GM19467 (cell line): ENCODE measurements around the gene ST8SIA6.
A peak's percentile ranks its signal among the peaks of the same experiment; 100 is the strongest.
"Not testable (repeated sequence)": the region's sequence is repeated elsewhere in the genome, so short reads cannot be mapped to it uniquely, and the experiment has no call there.

Source experiments
- ATAC-seq: cut with Tn5 transposase; IDR thresholded peaks from one replicate; pipeline ENCODE4 v1.9.1; 2021; ENCODE audit warnings: mild to moderate bottlenecking, moderate library complexity; ENCODE audit not compliant: unreplicated experiment

Gene ST8SIA6

DNA sequence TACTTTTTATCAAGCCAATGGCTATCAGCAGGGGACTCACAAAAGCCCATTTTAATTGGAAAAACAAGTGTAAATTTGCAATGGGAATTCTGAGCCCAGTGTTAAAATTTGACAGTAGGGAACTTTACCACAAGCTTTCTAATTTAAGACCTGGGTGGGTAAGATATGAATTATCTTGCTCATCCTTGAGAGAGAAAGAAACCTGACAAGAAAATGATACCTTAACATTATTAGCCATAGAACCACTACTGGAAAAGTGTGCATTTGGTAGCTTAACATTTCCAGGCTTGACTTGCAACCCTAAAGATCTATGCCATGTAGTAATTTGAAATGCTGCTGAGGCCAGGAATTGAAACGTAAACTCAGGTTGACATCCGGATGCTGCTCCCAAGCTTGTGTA, 2.7 kb upstream of the ST8SIA6 start:
- ATAC-seq, result no peak

DNA sequence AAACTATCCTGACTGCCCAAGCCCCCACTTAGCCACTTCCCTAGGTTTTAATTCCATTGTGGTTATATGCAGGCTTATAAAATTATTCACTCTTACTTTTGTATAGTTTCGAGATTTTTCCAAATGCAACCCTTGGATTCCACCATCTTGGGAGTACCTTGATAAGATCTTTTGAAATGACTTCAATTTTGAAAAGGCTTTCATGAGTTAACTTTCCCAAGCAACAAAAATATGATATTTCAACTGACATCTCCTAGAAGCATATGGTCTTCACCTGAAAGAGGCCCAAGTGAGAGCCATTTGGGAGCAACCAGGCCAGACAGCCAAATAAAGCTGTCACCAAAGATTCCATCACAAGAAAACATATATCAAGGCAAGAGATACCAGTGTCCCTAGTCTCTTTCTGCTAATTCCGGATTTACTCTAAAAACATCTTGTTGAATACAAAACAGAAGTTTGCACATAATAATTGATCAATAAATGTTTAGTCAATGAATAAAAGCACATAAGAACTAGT, 1.7 kb upstream of the ST8SIA6 start:
- no peak for ATAC-seq

DNA sequence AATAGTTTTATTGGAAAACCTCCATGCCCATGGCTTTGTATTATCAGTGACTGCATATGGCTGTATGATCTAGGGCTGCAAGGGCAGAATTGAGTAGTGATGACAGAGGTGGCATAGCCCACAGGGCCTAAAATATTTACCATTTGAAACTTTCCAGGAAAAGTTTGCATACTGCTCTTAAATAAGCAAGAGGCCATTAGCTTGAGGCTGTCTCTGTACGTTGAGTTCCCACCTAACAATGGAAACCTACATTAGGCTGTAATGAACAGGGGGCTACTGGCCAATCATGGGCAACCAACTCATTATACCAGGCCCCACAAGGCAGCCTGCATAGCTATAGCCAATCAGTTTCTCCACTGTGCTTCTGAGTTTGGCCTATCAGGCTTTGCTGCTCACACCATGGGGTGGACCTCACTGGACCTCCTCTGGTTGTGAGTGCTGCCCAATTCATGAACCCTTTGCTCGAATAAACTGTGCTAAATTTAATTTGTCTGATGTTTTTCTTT, 673 bp upstream of the ST8SIA6 start:
- ATAC-seq, result no peak

DNA sequence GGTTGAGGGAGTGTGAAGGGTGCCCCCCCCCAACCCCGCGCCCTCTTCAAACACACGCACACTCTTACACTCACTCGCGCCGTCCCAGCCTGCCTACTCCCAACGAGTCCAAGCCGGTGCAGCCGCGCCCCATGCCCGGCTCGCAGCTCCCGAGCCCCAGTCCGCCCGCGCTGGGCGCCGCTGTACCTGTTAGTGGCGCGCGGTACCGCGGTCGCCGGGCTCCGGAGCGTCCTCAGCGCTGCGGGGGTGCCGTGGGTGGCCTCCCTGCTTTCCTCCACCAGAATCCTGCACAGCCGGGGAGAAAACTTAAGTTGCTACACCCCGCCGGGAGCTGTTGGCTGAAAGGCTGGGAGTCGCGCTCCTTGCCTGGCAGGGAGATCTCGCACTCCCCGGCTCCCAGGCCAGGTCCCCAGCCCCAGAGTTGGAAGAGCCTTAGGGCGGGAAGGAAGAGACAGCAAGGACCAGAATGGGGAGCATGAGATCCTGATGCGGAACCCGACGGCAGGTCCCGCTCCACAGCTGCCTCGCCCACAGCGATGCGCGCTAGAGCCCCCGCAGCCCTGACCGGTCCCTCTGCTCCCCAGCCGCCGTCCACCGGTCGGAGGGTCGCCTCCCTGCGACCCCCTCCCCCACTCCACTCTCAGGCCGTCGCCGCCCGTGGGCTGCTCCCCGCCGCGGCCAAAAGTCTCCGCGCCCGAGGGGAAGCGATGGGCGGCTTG, 863 bp downstream of the ST8SIA6 start:
- peak; percentile 29 for ATAC-seq

DNA sequence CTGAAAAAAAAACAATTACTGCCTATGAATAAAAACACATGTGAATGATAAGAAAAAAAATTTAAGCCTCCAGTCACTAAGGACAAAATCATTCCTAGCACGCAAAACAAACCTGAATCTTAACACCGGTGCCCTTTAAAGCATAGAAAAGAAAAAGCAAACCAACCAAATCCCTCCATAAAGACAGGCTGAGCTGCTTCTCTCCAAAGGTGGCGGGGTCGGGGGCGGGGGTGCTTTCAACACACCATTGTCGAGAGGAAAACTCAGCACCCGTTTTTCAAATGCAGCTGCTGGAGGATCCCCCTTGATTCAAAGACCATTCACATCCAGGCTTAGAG, 1.4 kb downstream of the ST8SIA6 start:
- ATAC-seq, result no peak

DNA sequence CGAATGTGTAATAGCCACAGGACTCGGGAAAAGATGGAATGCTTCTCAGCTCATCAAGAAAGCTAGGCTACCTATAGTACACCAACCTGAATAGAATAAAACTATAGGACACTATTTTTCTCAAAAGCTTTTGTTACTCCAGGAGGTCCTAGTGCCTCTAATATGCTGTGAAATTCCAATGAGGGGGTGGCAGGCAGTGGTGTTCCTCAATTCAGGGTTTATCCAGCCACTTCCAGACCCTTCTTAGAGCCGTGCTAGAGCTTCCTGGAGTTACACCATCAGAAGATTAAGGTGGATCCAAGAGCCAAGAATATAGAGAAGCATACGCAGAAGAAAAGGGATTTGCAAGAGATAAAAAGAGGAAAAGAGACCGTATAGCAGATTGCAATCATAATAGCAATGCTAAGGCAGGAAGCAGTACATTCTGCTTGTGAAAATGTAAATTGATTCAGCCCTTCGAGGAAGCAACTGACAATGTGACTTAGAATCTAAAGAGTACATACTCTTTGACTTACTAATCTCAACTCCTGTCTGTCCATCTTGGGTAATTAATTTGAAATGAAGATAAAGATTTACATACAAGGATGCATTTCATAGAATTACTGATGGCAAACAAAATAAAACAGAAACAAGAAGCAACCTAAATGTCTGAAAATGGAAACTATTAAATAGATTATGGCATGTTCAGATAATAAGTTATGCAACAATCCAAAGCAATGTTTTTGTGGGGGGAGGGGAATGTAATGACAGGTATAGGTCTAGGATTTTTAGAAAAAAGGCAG, 2.1 kb downstream of the ST8SIA6 start:
- no peak for ATAC-seq

DNA sequence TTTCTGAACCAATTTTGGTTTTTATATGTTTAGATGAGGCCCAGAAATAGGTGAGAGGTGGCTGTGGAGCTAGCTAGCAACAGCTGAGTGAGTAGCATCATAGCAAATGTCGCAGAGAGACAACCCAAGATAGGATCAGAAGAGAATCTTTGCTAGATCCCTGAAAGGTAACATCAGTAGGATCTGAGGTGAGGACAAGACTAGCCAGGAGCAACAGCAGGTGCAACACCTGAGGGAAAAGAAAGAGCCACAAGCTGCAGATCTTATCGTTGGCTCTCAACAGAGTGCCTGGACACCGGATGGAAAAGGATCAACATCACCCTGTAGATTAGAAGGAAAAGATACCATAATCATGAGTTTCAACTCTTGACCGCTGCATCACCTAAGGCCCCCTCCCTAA, 4.4 kb downstream of the ST8SIA6 start:
- no peak for ATAC-seq

DNA sequence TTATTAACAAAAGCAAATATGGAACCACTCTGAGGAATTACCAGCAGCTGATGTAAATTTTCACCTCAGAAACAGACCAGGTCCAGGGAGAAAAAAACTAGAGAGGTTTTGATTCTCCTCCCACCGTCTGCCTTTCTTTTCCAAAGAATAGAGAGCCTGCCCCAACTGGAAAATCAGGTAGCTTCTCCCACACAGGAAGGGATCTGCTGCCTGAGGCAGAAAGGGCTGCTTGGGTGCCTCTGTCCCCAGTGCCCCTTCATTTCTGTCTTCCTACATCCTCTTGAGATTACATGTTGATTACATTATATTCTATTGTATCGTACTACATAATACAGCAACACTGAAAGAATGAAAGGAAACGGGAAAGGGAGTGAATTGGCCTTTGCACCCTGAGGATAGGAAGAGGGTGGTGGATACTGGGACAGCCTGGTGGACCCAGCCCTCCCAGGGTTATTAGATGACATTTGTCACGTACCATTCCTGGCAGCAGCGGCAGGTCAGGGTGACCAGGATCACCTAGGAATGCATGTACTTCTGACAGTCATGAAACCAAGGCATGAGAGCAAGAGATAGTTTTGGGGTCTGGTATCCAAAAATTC, 8.9 kb downstream of the ST8SIA6 start:
- ATAC-seq, result no peak

DNA sequence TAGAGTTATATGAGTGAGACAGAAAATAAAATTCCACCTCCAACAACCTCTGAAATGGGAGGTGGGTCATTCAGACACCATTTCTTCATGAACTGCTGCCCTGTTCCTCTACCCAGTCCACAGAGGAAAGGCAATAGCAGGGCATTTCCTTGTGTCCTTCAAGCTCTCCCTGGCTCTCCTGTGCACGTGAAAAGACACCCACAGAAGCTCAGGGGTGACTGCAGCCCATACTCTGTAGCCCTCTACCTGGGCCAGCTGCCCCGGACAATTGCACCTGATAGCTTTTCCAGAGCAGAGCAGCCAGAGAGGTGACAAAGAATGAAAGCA, 10.0 kb downstream of the ST8SIA6 start:
- no peak for ATAC-seq

DNA sequence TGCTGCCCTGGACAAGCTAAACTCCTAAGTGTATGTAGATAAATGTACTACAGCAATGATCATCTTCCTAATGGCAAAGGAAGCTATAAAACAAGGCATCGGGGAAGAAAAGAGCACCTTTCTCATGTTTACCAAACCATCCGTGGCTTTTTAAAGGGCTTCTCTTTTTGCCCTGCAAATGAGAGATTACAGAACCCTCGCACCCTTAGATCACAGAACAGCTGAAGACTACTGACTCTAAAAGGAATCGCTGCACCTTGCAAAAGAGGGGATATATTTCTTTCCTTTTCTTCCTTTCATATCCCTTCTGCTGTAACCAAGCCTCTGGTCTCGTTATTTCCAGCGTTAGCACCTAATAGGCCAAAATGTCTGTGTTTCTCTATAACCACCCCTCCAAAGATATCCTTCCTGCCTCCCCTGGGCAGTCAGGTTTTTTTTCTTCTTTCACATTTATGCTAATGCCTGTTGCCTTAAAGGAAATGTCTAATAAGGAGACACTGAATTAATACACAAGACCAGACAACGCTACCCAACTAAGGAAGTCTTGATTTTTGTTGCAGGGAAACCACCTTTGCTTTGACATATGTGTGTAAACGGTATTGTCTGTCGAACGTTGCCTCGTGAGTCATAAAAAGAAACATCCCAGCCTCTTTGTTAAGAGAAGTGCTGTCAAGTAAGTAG, 10.5 kb downstream of the ST8SIA6 start:
- ATAC-seq, result peak; percentile 74

DNA sequence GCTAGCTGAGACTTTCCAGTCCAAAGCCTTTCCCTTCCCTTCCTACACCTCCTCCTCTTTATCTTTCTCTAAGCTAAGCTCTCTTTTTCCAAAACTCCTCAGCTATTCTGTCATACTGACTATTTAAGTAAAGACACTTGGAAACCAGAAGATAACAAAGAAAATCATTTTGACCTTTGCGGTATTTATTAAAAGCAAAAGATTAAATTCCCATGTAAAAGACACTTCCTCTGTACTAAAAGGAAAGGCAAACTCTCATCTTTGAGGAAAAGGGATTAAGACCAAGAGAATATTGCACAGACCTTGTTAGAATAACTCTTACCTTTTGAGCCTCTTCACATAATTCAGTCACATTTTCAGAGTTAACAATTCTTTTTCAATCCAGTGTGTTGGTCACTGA, 15.8 kb downstream of the ST8SIA6 start:
- no peak for ATAC-seq

DNA sequence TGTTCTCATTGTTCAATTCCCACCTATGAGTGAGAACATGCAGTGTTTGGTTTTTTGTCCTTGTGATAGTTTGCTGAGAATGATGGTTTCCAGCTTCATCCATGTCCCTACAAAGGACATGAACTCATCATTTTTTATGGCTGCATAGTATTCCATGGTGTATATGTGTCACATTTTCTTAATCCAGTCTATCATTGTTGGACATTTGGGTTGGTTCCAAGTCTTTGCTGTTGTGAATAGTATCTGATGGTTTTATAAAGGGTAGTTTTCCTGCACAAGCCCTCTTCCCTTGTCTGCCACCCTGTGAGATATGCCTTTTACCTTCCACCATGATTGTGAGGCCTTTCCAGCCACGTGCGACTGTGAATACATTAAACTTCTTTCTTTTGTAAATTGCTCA, 17.8 kb downstream of the ST8SIA6 start:
- not testable (repeated sequence) for ATAC-seq

DNA sequence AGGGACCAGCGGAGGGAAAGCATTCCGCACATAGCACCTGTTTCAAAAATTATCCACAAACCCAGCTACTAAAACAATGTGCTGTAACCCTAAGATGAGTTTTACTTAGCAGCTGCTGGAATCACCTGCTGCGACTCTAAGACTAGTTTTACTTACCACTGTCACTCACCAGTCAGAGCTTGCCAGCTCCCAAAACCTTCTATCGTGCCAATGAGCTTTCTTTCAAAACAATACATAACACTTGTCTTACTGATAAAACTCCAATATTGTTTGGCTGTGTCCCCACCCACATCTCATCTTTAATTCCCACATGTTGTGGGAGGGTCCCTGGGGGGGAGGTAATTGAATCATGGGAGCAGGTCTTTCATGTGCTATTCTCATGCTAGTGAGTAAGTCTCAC, 18.4 kb downstream of the ST8SIA6 start:
- no peak for ATAC-seq

DNA sequence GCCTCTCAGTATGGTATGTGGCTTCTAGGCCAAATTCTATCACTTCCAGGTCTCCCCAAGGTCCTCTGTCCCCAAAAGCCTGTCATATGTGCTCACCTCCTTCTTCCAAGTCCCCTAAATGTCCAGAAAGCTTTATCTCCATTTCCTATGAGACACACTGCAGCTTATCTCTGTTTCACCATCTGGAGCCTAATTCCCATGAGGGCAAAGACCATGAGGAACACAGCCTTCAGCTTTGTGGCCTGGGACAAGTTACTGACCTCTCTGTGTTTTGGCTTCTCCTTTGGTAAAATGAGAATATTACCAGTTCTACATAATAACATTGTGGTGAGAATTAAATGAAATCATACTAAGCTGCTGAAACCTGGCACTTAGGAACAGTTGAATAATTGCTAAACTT, 19.2 kb downstream of the ST8SIA6 start:
- no peak for ATAC-seq

DNA sequence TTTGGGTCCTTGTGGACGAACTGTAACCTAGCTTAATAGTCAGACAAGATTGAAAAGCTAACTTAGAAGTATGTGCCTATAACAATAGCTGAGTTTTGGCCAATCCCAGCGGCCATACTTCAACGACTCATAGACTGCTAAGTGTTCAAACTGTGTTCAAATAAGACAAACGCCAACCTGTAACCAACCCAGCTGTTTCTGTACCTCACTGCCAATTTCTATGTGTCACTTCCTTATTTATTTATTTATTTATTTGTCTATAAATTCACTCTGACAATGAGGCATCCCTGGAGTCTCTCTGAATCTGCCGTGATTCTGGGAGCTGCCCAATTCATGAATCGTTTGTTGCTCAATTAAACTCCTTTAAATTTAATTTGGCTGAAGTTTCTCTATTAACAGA, 21.7 kb downstream of the ST8SIA6 start:
- no peak for ATAC-seq

DNA sequence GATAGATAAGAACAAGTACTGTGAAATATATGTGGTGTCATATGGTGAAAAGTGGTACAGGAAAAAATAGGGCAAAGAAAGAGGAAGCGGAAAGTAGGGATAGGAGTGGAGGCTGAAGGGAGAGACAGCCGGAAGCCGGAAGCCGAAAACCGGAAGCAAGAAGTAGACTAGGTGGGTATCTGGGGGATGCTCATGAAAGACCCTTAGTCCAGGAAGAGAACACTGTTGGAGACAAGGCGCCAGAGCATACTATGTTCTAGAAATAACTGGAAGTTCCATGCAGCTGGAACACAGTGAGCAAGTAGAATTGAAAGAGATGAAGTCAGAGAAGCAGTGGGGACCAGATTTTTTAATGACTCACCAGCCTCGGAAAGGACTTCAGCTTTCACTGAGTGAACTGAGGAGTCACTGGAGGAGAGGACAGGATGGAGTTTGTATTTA, 22.5 kb downstream of the ST8SIA6 start:
- ATAC-seq, result no peak

DNA sequence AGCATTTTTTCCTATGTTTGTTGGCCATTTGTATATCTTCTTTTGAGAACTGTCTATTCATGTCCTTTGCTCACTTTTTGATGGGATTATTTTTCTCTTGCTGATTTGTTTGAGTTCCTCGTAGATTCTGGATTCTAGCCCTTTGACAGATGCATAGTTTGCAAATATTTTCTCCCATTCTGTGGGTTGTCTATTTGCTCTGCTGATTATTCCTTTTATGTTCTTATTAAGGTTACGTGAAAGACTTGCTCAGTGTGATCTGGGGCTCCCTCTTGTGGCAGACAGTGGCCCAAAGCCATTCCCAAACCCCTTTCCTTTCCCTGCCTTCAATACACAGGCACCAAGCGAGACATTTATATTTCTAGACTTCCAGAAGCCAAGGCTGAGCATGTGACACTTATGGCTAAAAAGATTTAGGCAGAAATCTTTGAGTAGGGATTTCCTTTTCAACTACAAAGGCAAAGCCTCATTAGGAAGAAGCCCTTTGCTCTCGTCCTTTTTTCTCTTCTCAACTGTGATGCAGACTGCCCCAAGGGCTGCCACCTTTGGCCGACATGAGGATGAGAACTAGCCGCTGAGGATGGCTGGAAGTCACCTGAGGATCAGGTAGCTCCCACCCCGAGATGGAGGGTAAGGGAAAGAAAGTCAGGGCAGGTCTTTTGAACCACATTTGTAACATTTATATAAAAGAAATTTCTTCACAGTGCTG, 23.6 kb downstream of the ST8SIA6 start:
- ATAC-seq, result no peak

DNA sequence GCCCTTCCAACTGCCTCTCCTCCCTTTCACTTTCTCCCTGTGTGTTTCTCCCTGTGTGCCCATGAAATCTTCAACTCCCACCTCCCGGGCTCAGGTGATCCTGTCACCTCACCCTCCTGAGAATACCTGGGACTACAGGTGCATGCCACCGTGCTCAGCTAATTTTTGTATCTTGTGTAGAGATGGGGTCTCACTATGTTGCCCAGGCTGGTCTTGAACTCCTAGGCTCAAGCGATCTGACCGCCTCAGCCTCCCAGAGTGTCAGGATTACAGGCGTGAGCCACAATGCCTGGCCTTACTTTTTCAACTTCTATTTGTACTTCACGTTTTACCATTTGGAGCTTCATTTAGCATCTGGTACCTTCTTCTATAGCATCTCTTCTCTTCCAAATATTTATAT, 24.9 kb downstream of the ST8SIA6 start:
- ATAC-seq, result no peak

DNA sequence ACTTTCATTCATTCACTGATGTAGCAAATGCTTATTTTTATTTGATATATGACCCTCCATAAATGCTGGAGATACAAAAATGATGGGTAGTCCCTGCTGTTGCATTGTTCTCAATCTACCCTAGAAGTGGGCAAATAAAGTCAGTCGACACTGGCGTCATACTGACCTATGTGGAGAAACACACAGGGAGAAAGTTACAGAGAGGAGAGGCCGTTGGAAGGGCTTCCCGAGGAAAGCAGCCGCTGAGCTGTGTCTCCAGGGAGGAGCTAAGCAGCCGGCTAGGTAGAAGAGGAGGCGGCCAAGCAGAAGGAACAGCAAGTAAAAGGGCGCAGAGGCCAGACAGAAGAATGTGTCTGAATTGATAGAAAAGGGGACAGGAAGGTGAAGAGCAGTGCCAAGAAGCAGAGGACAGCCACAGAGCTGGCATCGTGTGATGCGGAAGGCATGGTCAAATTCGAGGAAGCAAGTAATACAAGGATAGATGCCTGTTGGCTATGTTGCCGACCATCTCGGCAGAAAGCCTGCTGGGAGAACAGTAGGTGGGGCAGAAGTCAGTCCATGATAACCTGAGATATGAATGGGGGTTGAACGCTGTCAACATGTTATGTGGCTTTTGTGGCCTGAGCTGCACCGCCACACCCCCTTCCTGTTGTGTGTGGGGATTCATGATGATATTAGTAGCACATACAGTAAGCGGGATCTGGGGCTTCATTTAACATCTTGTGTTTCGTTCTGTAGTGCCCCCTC, 25.9 kb downstream of the ST8SIA6 start:
- ATAC-seq, result no peak
